Measurements from ENCODE around the gene RNF130.
"Not testable (repeated sequence)": the region's sequence is repeated elsewhere in the genome, so short reads cannot be mapped to it uniquely, and the experiment has no call there.

The RNF130 gene

GRCh38 chr5:179967489-179967888, 104.1 kb downstream of the RNF130 start:
- DNase-seq: no peak

- DNase-seq: no peak
Observed at GRCh38 chr5:179964015-179964414, 107.5 kb downstream of the RNF130 start.

GRCh38 chr5:179963375-179963774, 108.2 kb downstream of the RNF130 start:
- no peak for DNase-seq

- no peak for DNase-seq
Observed at GRCh38 chr5:179960204-179960831, 111.2 kb downstream of the RNF130 start.

- no peak for DNase-seq
Observed at GRCh38 chr5:179959641-179960040, 111.9 kb downstream of the RNF130 start.

GRCh38 chr5:179959118-179959517, 112.4 kb downstream of the RNF130 start:
- DNase-seq: not testable (repeated sequence)

GRCh38 chr5:179955630-179956029, 115.9 kb downstream of the RNF130 start:
- DNase-seq: no peak

- DNase-seq: no peak
Observed at GRCh38 chr5:179955062-179955461, 116.5 kb downstream of the RNF130 start.

- no peak for DNase-seq
Observed at GRCh38 chr5:179954434-179954833, 117.1 kb downstream of the RNF130 start.

GRCh38 chr5:179953987-179954386, 117.6 kb downstream of the RNF130 start:
- DNase-seq: no peak

GRCh38 chr5:179936976-179937681, 134.4 kb downstream of the RNF130 start:
- DNase-seq: no peak

- DNase-seq: no peak
Observed at GRCh38 chr5:179930788-179931473, 140.6 kb downstream of the RNF130 start.

GRCh38 chr5:179927824-179928223, 143.7 kb downstream of the RNF130 start:
- DNase-seq: no peak

GRCh38 chr5:179926657-179927056, 144.9 kb downstream of the RNF130 start:
- DNase-seq: no peak

GRCh38 chr5:179923436-179923835, 148.1 kb downstream of the RNF130 start:
- DNase-seq: peak; percentile 32

- DNase-seq: no peak
Observed at GRCh38 chr5:179920175-179920574, 151.4 kb downstream of the RNF130 start.

- DNase-seq: no peak
Observed at GRCh38 chr5:179919487-179920060, 152.0 kb downstream of the RNF130 start.

GRCh38 chr5:179918742-179919486, 152.6 kb downstream of the RNF130 start:
- DNase-seq: no peak

- no peak for DNase-seq
Observed at GRCh38 chr5:179916523-179916922, 155.0 kb downstream of the RNF130 start.

GRCh38 chr5:179915406-179915935, 156.1 kb downstream of the RNF130 start:
- no peak for DNase-seq

- DNase-seq: no peak
Observed at GRCh38 chr5:179914032-179914755, 157.4 kb downstream of the RNF130 start.

GRCh38 chr5:179913461-179913860, 158.1 kb downstream of the RNF130 start:
- no peak for DNase-seq

Data from hematopoietic multipotent progenitor cell treated with erythropoietin and hydrocortisone succinate and interleukin-3 and kit ligand, for 6 days (in vitro differentiated cells).